Lung microvascular endothelial cell (primary cell): Measurements from ENCODE around the gene ARL15. TPM values are rescaled to one million over a fixed set of nuclear protein-coding genes. Genes with fewer than 3 reads are reported as not detected.

ENCODE experiments used
- DNase-seq, 2 donors: peaks; one replicate each; pipeline versions ENCODE4 v3.0.0 to v3.0.0-alpha.2; 2010; ENCODE audit warnings: low read depth in 2 of 2
- total RNA-seq: library from RNA; depleted of rRNA; stranded (reverse); fragments of >200 nt; gene quantifications from 2 replicates; pipeline ENCODE4 v1.2.1, GENCODE V29; 2014

The ARL15 gene
- total RNA-seq, 1 donor from 2014 or later, result 44.6 TPM

- no peak for DNase-seq
Measured at GRCh38 chr5:53915120-53915519, 395.3 kb downstream of the ARL15 start.

DNA sequence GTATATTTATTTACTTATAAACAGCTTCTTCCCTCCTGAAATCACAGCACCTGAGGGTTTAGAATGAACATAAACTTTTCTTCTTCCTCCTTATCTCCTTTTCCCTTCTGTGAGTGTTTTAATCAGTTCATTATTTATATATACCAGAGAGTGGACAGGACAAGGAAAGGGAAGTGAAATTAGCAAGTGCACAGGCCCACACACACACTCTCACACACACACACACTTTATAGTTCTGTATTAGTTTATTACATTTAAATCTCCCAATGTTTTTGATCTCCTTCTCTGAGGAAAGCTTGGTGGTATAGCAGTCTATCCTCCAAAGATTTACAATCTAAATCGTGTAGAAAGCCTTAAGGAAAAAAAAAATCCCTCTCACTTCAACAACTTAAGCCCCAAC, 396.4 kb downstream of the ARL15 start:
- no peak for DNase-seq

GRCh38 chr5:53908757-53909156, 401.6 kb downstream of the ARL15 start:
- no peak for DNase-seq

DNA sequence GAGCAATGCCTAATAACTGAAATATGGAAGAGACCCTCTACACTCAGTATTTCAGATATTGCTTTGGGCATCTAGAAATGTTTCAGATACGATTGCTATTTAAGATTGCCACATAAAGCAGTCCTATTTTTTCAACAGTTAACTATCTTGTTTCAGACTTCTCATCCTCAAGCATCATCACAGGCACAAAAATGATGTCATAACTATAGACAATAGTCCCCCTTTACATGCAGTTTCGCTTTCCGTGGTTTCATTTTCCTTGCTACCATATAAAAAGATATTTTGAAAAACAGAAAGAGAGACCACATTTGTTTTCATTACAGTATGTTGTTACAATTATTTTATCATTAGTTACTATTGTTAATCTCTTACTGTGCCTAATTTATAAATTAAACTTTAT, 402.5 kb downstream of the ARL15 start:
- DNase-seq, result no peak

DNA sequence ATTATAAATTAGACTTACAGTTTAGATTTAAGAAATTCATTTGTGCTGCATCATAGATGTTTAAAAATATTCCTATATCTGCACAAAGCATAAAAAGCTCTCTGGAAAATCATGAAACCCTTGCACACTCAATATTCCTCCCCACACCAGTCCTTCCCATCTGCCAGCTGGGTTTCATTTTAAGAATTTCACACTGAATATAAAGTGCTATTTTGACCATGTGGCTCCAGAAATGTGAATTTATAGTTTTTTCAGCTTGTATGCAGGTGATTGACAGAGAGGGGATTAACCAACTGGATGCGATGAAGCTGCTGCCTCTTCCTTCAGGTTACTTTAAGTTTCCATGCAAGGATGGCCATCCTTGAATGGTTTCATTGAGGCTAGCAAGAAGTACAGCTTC, 403.6 kb downstream of the ARL15 start:
- no peak for DNase-seq

DNA sequence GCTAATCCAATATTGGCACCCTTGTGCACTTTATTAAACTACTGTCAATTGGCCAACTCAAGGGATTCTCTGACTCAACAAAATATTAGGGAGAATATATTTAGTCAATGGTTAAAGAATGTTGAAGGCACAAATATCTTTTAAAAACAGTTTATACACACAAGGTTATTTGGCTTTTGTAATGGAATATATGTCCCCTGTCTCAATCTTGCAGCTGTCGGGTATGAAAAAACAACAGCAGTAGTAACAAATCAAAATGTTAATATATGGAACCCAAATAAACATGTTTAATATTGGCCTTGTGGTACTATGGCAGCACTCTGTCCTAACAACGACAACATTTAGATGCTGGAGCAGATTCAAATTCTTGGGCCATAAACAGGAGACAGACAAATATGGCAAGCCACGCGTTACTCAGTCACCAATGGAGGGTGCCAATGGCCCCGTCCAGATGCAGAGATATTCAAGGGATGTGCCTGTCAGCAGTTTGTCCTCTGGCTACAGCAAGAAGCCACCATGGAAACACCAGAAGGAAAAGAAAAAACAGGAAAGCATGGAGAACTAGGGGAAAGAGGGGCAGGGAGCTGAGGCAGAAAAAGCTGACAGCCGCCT, 408.0 kb downstream of the ARL15 start:
- no peak for DNase-seq

- DNase-seq, result no peak
Measured at GRCh38 chr5:53900677-53901076, 409.7 kb downstream of the ARL15 start.

GRCh38 chr5:53895091-53895683, 415.2 kb downstream of the ARL15 start:
- DNase-seq, result no peak

DNA sequence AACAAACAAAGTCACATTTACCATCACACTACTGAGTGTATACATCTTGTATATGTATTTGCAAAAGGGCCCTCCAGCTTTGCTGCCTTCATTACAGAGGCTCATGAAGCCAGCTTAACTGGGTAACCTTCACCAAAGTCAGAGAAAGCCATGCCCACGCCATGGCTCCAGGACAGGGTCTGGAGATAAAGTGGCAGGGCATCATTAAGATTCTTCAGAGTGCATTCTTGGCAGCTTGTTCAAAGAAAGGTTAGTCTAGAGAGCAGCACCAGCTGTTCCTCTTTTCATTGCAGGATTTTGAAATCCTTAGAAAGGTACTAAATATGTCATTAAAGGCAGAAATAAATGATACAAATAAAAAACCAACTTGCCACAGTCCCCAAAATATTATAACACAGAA, 416.7 kb downstream of the ARL15 start:
- no peak for DNase-seq

- DNase-seq, result no peak
Measured at GRCh38 chr5:53892224-53892623, 418.1 kb downstream of the ARL15 start.

- DNase-seq, result no peak
Measured at GRCh38 chr5:53891159-53891558, 419.2 kb downstream of the ARL15 start.

- no peak for DNase-seq
Measured at GRCh38 chr5:53890490-53890889, 419.9 kb downstream of the ARL15 start.

DNA sequence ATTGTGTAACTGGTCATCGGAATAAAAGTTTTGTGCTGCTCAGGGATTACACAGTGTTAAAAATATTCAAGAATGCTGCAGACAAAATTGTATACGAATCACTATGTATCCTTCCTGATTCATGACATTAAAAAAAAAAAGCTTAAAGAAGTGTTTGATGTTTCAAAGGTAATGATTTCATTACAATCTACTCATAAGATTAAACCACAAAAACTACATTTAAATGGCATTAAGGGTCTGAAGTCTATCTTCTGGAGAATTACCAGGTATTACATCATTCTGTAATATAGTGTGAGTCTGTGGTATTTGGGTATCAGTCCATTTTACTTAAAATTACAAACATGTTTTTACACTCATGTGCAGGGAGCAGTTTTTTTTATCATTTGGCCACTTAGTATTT, 425.5 kb downstream of the ARL15 start:
- DNase-seq, result no peak

GRCh38 chr5:53884417-53884816, 426.0 kb downstream of the ARL15 start:
- no peak for DNase-seq

GRCh38 chr5:53882676-53883031, 427.7 kb downstream of the ARL15 start:
- DNase-seq, result no peak

DNA sequence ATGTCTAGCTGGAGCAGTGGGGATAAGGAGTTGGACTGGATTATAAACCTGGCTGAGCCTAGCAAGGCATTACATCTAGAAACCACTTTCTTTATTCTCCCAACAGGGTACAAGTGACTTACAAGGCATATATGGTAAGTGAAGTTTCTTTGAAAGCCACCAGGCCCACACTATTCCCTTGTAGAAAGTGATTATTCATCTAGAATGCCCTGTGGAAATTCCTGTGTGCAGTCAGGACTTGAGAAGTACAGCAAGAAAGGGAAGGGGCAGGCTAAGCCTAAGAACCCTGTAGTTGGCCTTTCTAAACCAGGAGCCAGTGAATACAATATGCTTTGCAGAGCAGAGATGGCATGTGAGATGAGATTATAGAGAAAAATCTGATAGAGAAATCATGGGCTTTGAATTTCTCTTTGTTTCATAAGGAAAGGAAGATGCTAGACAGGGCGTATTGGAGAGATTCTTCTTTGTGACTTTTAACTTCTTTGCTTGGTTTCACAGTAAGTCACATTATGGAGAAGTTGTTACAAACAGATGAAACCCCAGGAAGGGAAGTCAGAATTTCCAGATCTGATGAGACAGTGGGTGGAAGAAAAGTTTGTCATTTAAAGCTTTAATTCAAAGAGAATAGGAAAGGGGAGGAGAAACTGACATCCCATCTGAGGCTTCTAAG, 428.2 kb downstream of the ARL15 start:
- DNase-seq, result no peak

DNA sequence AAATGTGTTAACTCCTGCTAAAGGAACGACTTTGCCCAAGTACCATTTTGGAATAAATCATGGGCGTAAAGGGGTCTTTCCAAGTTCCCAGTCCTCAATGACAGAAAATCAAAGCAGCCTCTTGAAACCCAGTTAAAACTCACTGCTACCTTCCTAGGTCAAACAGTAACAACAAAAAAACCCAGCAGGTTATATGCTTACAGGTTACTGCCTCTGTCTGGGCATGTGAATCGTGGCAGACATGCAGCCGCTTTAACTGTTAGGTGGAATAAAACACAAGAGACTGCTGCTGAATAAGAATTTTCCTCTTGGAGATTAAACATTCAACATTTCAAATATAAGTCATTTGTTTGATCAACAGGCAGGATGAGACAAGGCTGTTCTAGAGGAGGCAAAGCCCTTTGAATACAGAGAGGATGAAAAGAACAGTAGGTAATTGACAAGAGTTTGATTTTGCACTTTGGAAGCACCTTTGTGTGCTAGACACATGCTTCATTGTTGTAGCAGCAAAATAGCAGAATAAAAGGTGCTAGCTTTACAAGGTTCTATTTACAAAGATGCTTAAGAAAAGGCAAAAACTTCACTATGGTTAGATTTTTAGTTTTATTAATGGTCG, 430.6 kb downstream of the ARL15 start:
- DNase-seq, result no peak

GRCh38 chr5:53878015-53878414, 432.4 kb downstream of the ARL15 start:
- no peak for DNase-seq

- no peak for DNase-seq
Measured at GRCh38 chr5:53877243-53877642, 433.1 kb downstream of the ARL15 start.

GRCh38 chr5:53874409-53874808, 436.0 kb downstream of the ARL15 start:
- peak in 1 of 2 donors; percentile 10 for DNase-seq

GRCh38 chr5:53873235-53873634, 437.1 kb downstream of the ARL15 start:
- no peak for DNase-seq

DNA sequence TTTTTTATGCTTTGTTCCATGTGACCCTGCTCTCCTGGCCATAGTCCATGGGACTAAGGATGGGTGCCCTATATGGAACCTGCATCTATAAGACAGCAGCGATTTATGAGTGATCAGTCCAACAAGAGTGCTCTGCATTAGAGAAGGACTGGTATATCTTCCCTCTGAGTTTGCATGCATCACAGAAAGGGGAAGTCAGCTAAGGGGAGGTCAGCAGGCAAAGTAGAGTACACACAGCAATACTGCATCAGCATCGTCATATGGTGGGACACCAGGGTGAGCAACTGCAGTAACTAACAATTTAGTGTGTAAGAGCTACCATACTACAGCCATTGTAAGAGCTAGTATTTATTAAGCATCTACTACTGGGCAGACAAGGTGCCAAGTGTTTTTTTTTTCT, 438.6 kb downstream of the ARL15 start:
- no peak for DNase-seq

DNA sequence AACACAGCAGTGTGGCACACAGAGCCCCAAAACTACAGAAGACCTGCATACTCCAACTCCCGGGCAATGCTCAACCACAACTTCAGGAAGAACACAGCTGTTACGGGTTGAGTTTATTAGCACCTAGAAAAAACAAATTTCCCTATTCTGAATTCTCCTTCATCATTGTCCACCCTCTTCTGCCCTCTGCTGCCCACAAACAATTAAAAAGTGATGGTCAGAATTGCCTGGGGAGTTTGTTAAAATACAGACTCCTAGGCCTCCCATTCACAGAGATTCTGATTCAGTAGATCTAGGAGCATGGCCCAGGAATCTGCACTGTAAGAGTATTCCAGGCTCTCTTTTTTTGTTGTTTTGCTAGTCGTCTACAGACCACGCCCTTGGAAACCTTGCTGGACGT, 439.3 kb downstream of the ARL15 start:
- peak; percentile 25 to 40 for DNase-seq
